ENCODE measurements around the gene COL24A1.

GRCh38 chr1:85818371-85818770 lies 338.2 kb downstream of the COL24A1 start:
- TF ChIP-seq POLR2A (IDR thresholded peaks at IDR 0.05) (no peak), POLR2AphosphoS5 (IDR thresholded peaks at IDR 0.05) (no peak), EP300 (IDR thresholded peaks at IDR 0.05) (no peak)
- TF ChIP-seq, protein P1, sequence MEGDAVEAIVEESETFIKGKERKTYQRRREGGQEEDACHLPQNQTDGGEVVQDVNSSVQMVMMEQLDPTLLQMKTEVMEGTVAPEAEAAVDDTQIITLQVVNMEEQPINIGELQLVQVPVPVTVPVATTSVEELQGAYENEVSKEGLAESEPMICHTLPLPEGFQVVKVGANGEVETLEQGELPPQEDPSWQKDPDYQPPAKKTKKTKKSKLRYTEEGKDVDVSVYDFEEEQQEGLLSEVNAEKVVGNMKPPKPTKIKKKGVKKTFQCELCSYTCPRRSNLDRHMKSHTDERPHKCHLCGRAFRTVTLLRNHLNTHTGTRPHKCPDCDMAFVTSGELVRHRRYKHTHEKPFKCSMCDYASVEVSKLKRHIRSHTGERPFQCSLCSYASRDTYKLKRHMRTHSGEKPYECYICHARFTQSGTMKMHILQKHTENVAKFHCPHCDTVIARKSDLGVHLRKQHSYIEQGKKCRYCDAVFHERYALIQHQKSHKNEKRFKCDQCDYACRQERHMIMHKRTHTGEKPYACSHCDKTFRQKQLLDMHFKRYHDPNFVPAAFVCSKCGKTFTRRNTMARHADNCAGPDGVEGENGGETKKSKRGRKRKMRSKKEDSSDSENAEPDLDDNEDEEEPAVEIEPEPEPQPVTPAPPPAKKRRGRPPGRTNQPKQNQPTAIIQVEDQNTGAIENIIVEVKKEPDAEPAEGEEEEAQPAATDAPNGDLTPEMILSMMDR (IDR thresholded peaks at IDR 0.05): no peak

All from sigmoid colon (tissue), 4 donors.